ENCODE measurements around the gene LIN7C.
"Not testable (repeated sequence)": the region's sequence is repeated elsewhere in the genome, so short reads cannot be mapped to it uniquely, and the experiment has no call there.

The LIN7C gene

DNA sequence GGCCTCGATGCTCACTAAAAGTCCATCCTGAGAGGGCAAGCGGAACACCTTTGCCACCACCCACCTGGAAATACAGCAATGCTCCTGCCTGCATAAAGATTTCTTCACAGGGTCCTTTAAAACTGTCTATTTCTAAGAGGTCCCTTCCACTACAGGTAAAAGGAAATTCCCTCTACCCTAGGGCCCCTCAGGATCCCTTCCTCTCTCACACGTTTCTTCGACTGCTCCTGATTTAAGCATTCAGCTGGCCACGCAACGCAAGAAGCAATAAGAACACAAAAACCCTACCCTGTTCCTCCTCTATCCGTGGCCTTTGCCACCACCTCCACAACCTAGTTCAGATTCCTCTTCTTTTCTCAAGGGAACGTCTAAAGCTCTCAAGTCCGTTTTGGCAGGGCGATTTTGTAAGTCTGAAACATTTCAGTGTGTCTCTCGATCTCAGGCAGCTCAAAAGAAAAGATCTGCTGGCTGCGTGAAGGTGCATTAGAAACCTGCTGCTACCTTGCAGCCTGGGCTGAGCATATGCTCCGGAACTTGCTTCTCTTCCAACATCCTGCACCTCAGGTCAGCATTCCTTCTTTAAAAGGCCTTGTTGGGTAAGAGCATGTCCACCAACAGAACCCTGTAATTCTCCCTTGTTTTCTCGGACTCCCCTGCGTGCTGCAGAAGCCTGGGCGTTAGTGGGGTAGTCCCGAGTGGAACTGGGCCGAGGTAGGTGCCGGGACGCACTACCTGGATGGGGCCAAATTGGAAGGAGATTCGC is 35.6 kb downstream of the LIN7C start:
- DNase-seq (ENCODE audit: low read depth, low spot score): no peak

- DNase-seq (ENCODE audit: low read depth, low spot score): no peak
These were observed 36.4 kb downstream of the LIN7C start for GRCh38 chr11:27470166-27470565.

- DNase-seq (ENCODE audit: low read depth, low spot score): no peak
These were observed 37.4 kb downstream of the LIN7C start for GRCh38 chr11:27468995-27469695.

- DNase-seq (ENCODE audit: low read depth, low spot score): no peak
These were observed 38.2 kb downstream of the LIN7C start for GRCh38 chr11:27468209-27468994.

DNA sequence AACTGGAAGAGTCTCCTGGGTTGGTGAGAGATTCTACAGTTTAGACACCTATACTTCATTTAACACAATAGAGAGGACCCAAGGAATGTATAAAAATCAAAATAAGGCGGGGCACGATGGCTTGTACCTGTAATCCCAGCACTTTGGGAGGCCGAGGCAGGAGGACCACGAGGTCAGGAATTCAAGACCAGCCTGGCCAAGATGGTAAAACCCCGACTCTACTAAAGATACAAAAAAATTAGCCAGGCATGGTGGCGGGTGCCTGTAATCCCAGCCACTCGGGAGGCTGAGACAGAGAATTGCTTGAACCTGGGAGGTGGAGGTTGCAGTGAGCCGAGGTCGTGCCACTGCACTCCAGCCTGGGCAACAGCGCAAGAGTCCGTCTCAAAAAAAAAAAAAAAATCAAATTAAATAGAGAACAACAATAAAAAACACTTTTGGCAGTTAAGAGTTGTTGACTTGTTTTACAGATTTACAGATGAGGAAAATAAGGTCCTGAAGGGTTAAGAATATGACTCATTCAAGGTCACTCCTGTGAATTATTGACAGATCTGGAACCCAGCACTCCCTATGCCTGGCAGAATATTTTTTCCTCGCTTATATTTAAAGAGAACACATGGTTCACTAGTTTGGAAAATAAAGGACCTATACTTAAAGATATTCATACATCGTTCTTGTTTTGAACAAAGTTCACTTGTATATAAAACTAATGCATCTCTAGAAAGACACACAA is 39.2 kb downstream of the LIN7C start:
- no peak for DNase-seq (ENCODE audit: low read depth, low spot score)

- DNase-seq (ENCODE audit: low read depth, low spot score): no peak
These were observed 40.2 kb downstream of the LIN7C start for GRCh38 chr11:27466363-27466762.

GRCh38 chr11:27465629-27466028 is 40.9 kb downstream of the LIN7C start:
- DNase-seq (ENCODE audit: low read depth, low spot score): no peak

- no peak for DNase-seq (ENCODE audit: low read depth, low spot score)
These were observed 41.7 kb downstream of the LIN7C start for GRCh38 chr11:27464909-27465308.

DNA sequence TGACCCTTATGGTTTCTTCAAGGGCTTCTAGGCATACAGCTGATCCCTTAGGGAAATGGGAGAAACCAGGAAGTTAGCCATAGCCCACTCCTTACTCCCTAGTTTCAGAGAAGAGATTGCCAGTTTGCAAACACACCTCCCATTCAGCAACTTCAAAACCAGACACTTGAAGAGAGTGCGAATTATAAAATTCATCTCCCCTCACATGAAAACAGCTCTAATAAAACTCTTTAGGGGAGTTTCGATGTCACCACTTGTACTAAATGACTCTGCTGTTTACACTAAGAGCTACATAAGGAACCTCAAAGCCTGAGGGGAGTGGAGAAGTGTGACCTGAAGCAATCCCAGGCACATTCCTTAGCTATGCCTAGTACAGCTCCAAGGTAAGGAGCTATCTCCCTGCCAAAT is 42.3 kb downstream of the LIN7C start:
- DNase-seq (ENCODE audit: low read depth, low spot score): no peak

DNA sequence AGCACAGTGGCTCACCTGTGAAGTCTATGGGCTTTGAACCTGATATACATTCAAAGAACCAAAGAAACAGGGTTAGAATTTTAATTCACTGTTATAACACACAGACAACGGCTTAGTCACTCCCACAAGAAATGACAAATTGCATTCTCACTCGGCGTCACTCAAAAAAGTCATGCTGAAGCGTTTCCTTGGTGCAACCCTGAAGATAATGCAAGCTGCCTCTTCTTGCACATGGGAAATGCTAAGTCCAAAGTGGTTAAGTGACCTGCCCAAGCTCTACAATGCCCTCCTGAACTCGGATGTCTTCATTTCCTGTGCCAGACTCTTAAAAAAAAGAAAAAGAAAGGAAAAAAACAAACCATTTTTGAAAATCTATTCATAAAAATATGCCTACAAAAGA is 44.0 kb downstream of the LIN7C start:
- no peak for DNase-seq (ENCODE audit: low read depth, low spot score)

- no peak for DNase-seq (ENCODE audit: low read depth, low spot score)
These were observed 46.2 kb downstream of the LIN7C start for GRCh38 chr11:27460158-27460978.

GRCh38 chr11:27459191-27459590 is 47.4 kb downstream of the LIN7C start:
- no peak for DNase-seq (ENCODE audit: low read depth, low spot score)

DNA sequence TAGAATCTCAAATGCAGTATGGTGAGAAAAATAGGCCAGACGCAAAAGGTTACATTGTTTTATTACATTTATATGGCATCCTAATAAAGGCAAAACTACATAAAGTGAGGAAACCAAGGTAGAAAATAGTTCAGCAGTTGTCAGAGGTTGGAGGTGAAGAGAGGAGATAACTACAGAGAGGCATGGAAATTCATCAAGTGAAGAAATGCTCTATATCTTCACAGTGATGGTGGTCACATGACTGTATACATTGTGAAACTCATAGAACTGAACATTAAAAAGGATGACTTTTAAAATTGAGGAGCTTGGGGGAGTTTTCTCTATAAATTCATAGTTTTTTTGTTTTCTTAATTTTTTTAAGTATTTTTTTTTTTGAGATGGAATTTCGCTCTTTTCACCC is 48.4 kb downstream of the LIN7C start:
- DNase-seq (ENCODE audit: low read depth, low spot score): no peak

- no peak for DNase-seq (ENCODE audit: low read depth, low spot score)
These were observed 49.7 kb downstream of the LIN7C start for GRCh38 chr11:27456795-27457329.

DNA sequence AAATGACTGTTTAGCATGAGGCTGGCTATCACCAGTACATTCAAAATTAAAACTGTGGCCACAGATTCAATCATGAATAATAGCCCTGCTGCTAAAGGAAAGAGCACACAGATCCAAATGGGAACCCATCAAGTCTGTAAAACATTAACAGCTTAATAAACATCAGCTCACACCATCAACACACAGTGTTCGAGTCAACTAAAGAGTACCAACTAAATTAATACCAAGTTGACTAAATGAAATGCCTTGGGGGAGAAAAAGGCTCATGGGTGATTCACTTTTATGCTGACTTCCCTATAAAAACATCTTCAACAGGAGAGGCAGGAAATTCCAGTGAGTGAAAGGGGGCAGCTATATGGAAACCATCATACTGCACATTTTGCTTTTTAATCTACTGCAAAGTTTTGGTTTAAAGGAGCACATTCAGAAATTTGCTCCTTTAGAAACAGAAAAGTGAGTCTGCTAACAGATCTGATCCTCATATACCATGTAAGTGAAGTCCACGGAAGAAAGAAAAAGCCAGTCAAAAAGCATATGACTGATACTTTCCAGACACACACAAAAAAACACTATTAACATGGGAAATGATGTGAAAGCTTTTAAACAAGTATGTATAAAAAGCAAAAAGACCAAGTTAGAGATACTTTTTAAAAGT is 50.3 kb downstream of the LIN7C start:
- no peak for DNase-seq (ENCODE audit: low read depth, low spot score)

DNA sequence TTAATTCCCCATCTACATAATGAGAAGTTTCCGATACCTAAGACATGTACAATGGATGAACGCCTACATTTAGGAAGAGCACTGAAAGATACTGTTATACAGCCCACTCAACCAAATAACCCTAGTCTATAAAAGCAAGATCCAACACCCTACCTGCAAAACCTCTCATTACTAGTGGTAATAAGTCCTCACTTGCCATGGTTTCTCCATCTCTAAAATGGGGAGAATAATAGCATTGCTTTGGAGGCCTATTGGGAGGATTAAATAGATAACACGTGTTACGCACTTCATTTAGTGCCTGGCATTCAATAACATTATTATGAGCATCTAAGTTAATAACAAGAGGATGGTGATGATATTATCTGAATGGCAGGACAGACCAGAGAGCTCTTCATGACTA is 50.9 kb downstream of the LIN7C start:
- no peak for DNase-seq (ENCODE audit: low read depth, low spot score)

DNA sequence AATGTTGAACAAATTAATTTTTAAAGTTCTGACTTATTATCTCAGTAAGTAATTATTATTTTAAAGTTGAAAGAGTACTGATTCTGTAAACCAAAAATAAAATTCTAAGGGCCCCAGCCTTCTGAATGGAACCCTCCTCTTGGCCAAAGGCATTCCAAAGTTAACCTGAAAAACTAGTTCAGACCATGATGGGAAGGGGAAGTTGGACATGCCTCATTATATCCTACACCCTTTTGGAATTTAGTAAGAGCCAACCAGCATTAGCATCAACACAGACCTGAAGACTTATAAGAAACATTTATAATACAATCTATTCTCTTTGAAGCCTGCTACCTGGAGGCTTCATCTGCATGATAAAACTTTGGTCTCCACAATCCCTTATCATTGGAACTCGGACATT is 52.9 kb downstream of the LIN7C start:
- no peak for DNase-seq (ENCODE audit: low read depth, low spot score)

DNA sequence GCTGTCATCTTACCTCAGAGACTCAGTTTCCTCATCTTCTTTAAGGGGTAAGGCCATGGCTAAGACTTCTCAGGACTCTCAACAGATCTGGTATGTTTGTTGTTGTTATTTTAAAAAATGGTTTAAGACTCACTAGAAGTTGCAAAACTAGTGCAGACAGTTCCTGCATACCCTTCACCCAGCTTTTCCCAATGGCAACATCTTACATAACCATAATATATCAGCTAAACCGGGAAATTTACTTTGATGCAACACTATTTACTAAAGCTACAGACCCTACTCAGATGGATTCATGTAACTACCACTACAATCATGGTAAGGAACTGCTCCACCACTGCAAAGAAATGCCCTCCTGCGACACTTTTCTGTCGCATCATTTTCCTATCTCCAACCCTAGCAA is 54.4 kb downstream of the LIN7C start:
- DNase-seq (ENCODE audit: low read depth, low spot score): no peak

- no peak for DNase-seq (ENCODE audit: low read depth, low spot score)
These were observed 55.2 kb downstream of the LIN7C start for GRCh38 chr11:27451244-27451965.

DNA sequence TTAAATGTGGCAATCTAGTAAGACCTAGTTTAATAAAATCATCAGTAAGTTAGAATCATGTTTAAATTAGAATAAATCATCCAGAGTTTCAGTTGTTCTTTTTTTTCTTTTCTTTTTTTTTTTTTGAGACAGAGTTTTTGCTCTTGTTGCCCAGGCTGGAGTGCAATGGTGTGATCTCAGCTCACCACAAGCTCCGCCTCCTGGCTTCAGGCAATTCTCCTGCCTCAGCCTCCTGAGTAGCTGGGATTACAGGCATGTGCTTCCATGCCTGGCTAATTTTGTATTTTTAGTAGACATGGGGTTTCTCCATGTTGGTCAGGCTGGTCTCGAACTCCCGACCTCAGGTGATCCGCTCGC is 58.4 kb downstream of the LIN7C start:
- not testable (repeated sequence) for DNase-seq (ENCODE audit: low read depth, low spot score)

Measured in activated CD4-positive, CD25-positive, alpha-beta regulatory T cell treated with anti-CD3 and anti-CD28 coated beads, Interleukin-2, amount 50 U/mL, for 16 hours (primary cell).